ENCODE measurements around the gene ACSM4. TPM values are rescaled to one million over a fixed set of nuclear protein-coding genes. Genes with fewer than 3 reads are reported as not detected.
"Not testable (repeated sequence)": the region's sequence is repeated elsewhere in the genome, so short reads cannot be mapped to it uniquely, and the experiment has no call there.

The ACSM4 gene
- total RNA-seq, 1 experiment from 2014 or later = not detected

- Mint-ChIP-seq H3K9me3 (ENCODE audit: unreplicated experiment) (peaks cover 33% of the 10 kb centered on the region), H3K4me3 (ENCODE audit: unreplicated experiment) (no peak overlapping the region), H3K27ac (ENCODE audit: low read depth, unreplicated experiment) (no peak overlapping the region), H3K4me1 (ENCODE audit: insufficient read depth, unreplicated experiment) (no peaks in the 10 kb centered on the region), H3K27me3 (ENCODE audit: insufficient read depth, unreplicated experiment) (peaks cover under 1% of the 10 kb centered on the region), H3K36me3 (ENCODE audit: insufficient read depth, unreplicated experiment) (no peaks in the 10 kb centered on the region)
- ChIA-PET CTCF (interaction anchor here (0.6 kb wide), 1 partner anchor 148 kb away, joined by 4 read pairs; no protein-coding TSS in a partner anchor), POLR2A (no interaction called here)
- BruUV-seq (replicated peaks) = no TSS peak
- no peak for TF ChIP-seq CTCF (IDR thresholded peaks at IDR 0.05; ENCODE audit: unreplicated experiment)
- DNase-seq (ENCODE audit: unreplicated experiment) = peak; percentile 29
- intact Hi-C loops (cut with micrococcal nuclease) = no loop called here
Measured at GRCh38 chr12:7289743-7290142, 14.1 kb upstream of the ACSM4 start.

- BruUV-seq (replicated peaks); H3K4me1 Mint-ChIP-seq (ENCODE audit: insufficient read depth, unreplicated experiment); H3K4me3 Mint-ChIP-seq (ENCODE audit: unreplicated experiment); H3K27me3 Mint-ChIP-seq (ENCODE audit: insufficient read depth, unreplicated experiment); intact Hi-C loops (cut with micrococcal nuclease); H3K36me3 Mint-ChIP-seq (ENCODE audit: insufficient read depth, unreplicated experiment); POLR2A ChIA-PET; H3K27ac Mint-ChIP-seq (ENCODE audit: low read depth, unreplicated experiment); DNase-seq (ENCODE audit: unreplicated experiment): not testable (repeated sequence)
- H3K9me3 Mint-ChIP-seq (ENCODE audit: unreplicated experiment) = peaks cover 27% of the 10 kb centered on the region
- CTCF ChIA-PET = interaction anchor here (1.3 kb wide), 1 partner anchor 170 kb away, joined by 3 read pairs; no protein-coding TSS in a partner anchor
Measured at GRCh38 chr12:7290588-7290987, 13.3 kb upstream of the ACSM4 start.

- no peak overlapping the region for H3K27ac Mint-ChIP-seq (ENCODE audit: low read depth, unreplicated experiment)
- no peak for DNase-seq (ENCODE audit: unreplicated experiment)
- no TSS peak for BruUV-seq (replicated peaks)
- H3K27me3 Mint-ChIP-seq (ENCODE audit: insufficient read depth, unreplicated experiment) = peaks cover 17% of the 10 kb centered on the region
- ChIA-PET CTCF (no interaction called here), POLR2A (no interaction called here)
- H3K9me3 Mint-ChIP-seq (ENCODE audit: unreplicated experiment) = peaks cover 14% of the 10 kb centered on the region
- TF ChIP-seq CTCF (IDR thresholded peaks at IDR 0.05; ENCODE audit: unreplicated experiment) = no peak
- intact Hi-C loops (cut with micrococcal nuclease) = no loop called here
- H3K4me3 Mint-ChIP-seq (ENCODE audit: unreplicated experiment) = no peak overlapping the region
- no peaks in the 10 kb centered on the region for H3K36me3 Mint-ChIP-seq (ENCODE audit: insufficient read depth, unreplicated experiment)
- H3K4me1 Mint-ChIP-seq (ENCODE audit: insufficient read depth, unreplicated experiment) = no peaks in the 10 kb centered on the region
Measured at GRCh38 chr12:7292300-7292699, 11.6 kb upstream of the ACSM4 start.

- no peak overlapping the region for H3K4me3 Mint-ChIP-seq (ENCODE audit: unreplicated experiment)
- BruUV-seq (replicated peaks) = no TSS peak
- no peak for DNase-seq (ENCODE audit: unreplicated experiment)
- peaks cover 14% of the 10 kb centered on the region for H3K9me3 Mint-ChIP-seq (ENCODE audit: unreplicated experiment)
- ChIA-PET POLR2A (no interaction called here), CTCF (interaction anchor here (0.7 to 1.0 kb wide), 2 partner anchors 15 to 271 kb away, joined by 4 to 5 read pairs; no protein-coding TSS in a partner anchor)
- intact Hi-C loops (cut with micrococcal nuclease) = no loop called here
- no peaks in the 10 kb centered on the region for H3K4me1 Mint-ChIP-seq (ENCODE audit: insufficient read depth, unreplicated experiment)
- H3K36me3 Mint-ChIP-seq (ENCODE audit: insufficient read depth, unreplicated experiment) = no peaks in the 10 kb centered on the region
- peaks cover 17% of the 10 kb centered on the region for H3K27me3 Mint-ChIP-seq (ENCODE audit: insufficient read depth, unreplicated experiment)
- H3K27ac Mint-ChIP-seq (ENCODE audit: low read depth, unreplicated experiment) = no peak overlapping the region
- TF ChIP-seq CTCF (IDR thresholded peaks at IDR 0.05; ENCODE audit: unreplicated experiment) = no peak
Measured at GRCh38 chr12:7293670-7294069, 10.2 kb upstream of the ACSM4 start.

- TF ChIP-seq CTCF (IDR thresholded peaks at IDR 0.05; ENCODE audit: unreplicated experiment) = no peak
- no peak for DNase-seq (ENCODE audit: unreplicated experiment)
- POLR2A ChIA-PET = no interaction called here
- no peaks in the 10 kb centered on the region for H3K36me3 Mint-ChIP-seq (ENCODE audit: insufficient read depth, unreplicated experiment)
- no peaks in the 10 kb centered on the region for H3K4me1 Mint-ChIP-seq (ENCODE audit: insufficient read depth, unreplicated experiment)
- H3K9me3 Mint-ChIP-seq (ENCODE audit: unreplicated experiment) = peaks cover 11% of the 10 kb centered on the region
- peaks cover 17% of the 10 kb centered on the region for H3K27me3 Mint-ChIP-seq (ENCODE audit: insufficient read depth, unreplicated experiment)
- no TSS peak for BruUV-seq (replicated peaks)
- CTCF ChIA-PET = interaction anchor here (1.0 kb wide), 1 partner anchor 10 kb away, joined by 3 read pairs; no protein-coding TSS in a partner anchor
- H3K27ac Mint-ChIP-seq (ENCODE audit: low read depth, unreplicated experiment) = no peak overlapping the region
- no peak overlapping the region for H3K4me3 Mint-ChIP-seq (ENCODE audit: unreplicated experiment)
- intact Hi-C loops (cut with micrococcal nuclease) = no loop called here
Measured at GRCh38 chr12:7295529-7295928, 8.3 kb upstream of the ACSM4 start.

Data from MCF 10A (cell line).